Muscle layer of colon (tissue), 2 donors: ENCODE results near the gene LYPD6.
"Not testable (repeated sequence)": the region's sequence is repeated elsewhere in the genome, so short reads cannot be mapped to it uniquely, and the experiment has no call there.

Source experiments
- H3K27ac ChIP-seq: one replicate; pipeline ENCODE4 v1.7.0; 2013; ENCODE audit warnings: low read depth, mild to moderate bottlenecking, low read length, moderate library complexity
- H3K27me3 ChIP-seq, 2 donors: one replicate each; pipeline ENCODE4 v1.7.0; 2013; ENCODE audit warnings: low read length in 2 of 2, mild to moderate bottlenecking in 2 of 2; ENCODE audit not compliant: insufficient read depth in 2 of 2, control insufficient read depth in 1 of 2
- H3K36me3 ChIP-seq: one replicate; pipeline ENCODE4 v1.7.0; 2013; ENCODE audit warnings: mild to moderate bottlenecking, low read length; ENCODE audit not compliant: insufficient read depth
- H3K4me1 ChIP-seq: one replicate; pipeline ENCODE4 v1.7.0; 2013; ENCODE audit warnings: mild to moderate bottlenecking, low read length; ENCODE audit not compliant: insufficient read depth
- H3K4me3 ChIP-seq, 2 donors: one replicate each; pipeline ENCODE4 v1.7.0; 2013; ENCODE audit warnings: low read length in 2 of 2, low read depth in 1 of 2, mild to moderate bottlenecking in 1 of 2, moderate library complexity in 1 of 2
- H3K9ac ChIP-seq: one replicate; pipeline ENCODE4 v1.7.0; 2013; ENCODE audit warnings: low read length
- H3K9me3 ChIP-seq: one replicate; pipeline ENCODE4 v1.7.0; 2013; ENCODE audit warnings: mild to moderate bottlenecking, low read length
- donor health status: abdominal sarcoma.
- donor health status: Adenocarcinoma of cecum.

The LYPD6 gene

GRCh38 chr2:149330127-149331022, at the start of gene LYPD6:
TSS of gene LYPD6 (plus strand) at chr2:149330587. CDS start at chr2:149437709, 107,122 bp downstream.
- peak within 1 kb of the TSS; percentile 47 for H3K27ac ChIP-seq
- H3K9me3 ChIP-seq = no peaks in the 10 kb centered on the region
- H3K27me3 ChIP-seq = peaks cover 10 to 12% of the 10 kb centered on the region in 2 donors
- no peak within 1 kb of the TSS for H3K9ac ChIP-seq
- H3K36me3 ChIP-seq = no peaks in the 10 kb centered on the region
- peak within 1 kb of the TSS; percentile 72 to 91 for H3K4me3 ChIP-seq
- H3K4me1 ChIP-seq = peaks cover 8% of the 10 kb centered on the region

- Histone ChIP-seq H3K36me3 (no peaks in the 10 kb centered on the region), H3K27ac (no peak overlapping the region), H3K9me3 (no peaks in the 10 kb centered on the region), H3K4me1 (no peaks in the 10 kb centered on the region), H3K27me3 (no peaks in the 10 kb centered on the region), H3K9ac (no peak overlapping the region), H3K4me3 (no peak overlapping the region)
Observed at GRCh38 chr2:149281441-149281840, 48.9 kb upstream of the LYPD6 start.

- H3K4me3 ChIP-seq = no peak overlapping the region
- H3K27ac ChIP-seq = no peak overlapping the region
- no peaks in the 10 kb centered on the region for H3K36me3 ChIP-seq
- H3K9me3 ChIP-seq = no peaks in the 10 kb centered on the region
- no peaks in the 10 kb centered on the region for H3K27me3 ChIP-seq
- H3K9ac ChIP-seq = no peak overlapping the region
- H3K4me1 ChIP-seq = no peaks in the 10 kb centered on the region
Observed at GRCh38 chr2:149290662-149291061, 39.7 kb upstream of the LYPD6 start.

GRCh38 chr2:149291881-149292280, 38.5 kb upstream of the LYPD6 start:
- Histone ChIP-seq H3K4me1 (no peaks in the 10 kb centered on the region), H3K27me3 (no peaks in the 10 kb centered on the region), H3K27ac (no peak overlapping the region), H3K9ac (no peak overlapping the region), H3K9me3 (no peaks in the 10 kb centered on the region), H3K36me3 (no peaks in the 10 kb centered on the region), H3K4me3 (no peak overlapping the region)

- no peaks in the 10 kb centered on the region for H3K9me3 ChIP-seq
- H3K4me1 ChIP-seq = no peaks in the 10 kb centered on the region
Observed at GRCh38 chr2:149296031-149296430, 34.4 kb upstream of the LYPD6 start.

GRCh38 chr2:149307014-149307413, 23.4 kb upstream of the LYPD6 start:
- Histone ChIP-seq H3K9me3 (no peaks in the 10 kb centered on the region), H3K9ac (no peak overlapping the region), H3K36me3 (no peaks in the 10 kb centered on the region), H3K4me3 (no peak overlapping the region), H3K27ac (no peak overlapping the region), H3K4me1 (no peaks in the 10 kb centered on the region), H3K27me3 (no peaks in the 10 kb centered on the region)

More at GRCh38 chr2:149296031-149296430, 34.4 kb upstream of the LYPD6 start:
- H3K27me3 ChIP-seq = no peaks in the 10 kb centered on the region
- H3K4me3 ChIP-seq = no peak overlapping the region
- H3K9ac ChIP-seq = no peak overlapping the region
- H3K27ac ChIP-seq = no peak overlapping the region
- no peaks in the 10 kb centered on the region for H3K36me3 ChIP-seq

- H3K9me3 ChIP-seq = no peaks in the 10 kb centered on the region
- H3K27ac ChIP-seq = no peak overlapping the region
- H3K27me3 ChIP-seq = no peaks in the 10 kb centered on the region
- no peak overlapping the region for H3K9ac ChIP-seq
- H3K36me3 ChIP-seq = no peaks in the 10 kb centered on the region
- H3K4me1 ChIP-seq = no peaks in the 10 kb centered on the region
- no peak overlapping the region for H3K4me3 ChIP-seq
Observed at GRCh38 chr2:149310349-149310748, 20.0 kb upstream of the LYPD6 start.

GRCh38 chr2:149312039-149312438, 18.3 kb upstream of the LYPD6 start:
- Histone ChIP-seq H3K27me3 (no peaks in the 10 kb centered on the region), H3K27ac (no peak overlapping the region), H3K4me1 (no peaks in the 10 kb centered on the region), H3K4me3 (no peak overlapping the region), H3K9ac (no peak overlapping the region), H3K36me3 (no peaks in the 10 kb centered on the region), H3K9me3 (no peaks in the 10 kb centered on the region)

GRCh38 chr2:149313512-149313972, 16.8 kb upstream of the LYPD6 start:
- Histone ChIP-seq H3K9me3 (no peaks in the 10 kb centered on the region), H3K36me3 (no peaks in the 10 kb centered on the region), H3K4me1 (no peaks in the 10 kb centered on the region), H3K4me3 (no peak overlapping the region), H3K27me3 (no peaks in the 10 kb centered on the region), H3K27ac (no peak overlapping the region), H3K9ac (no peak overlapping the region)

- Histone ChIP-seq H3K36me3 (no peaks in the 10 kb centered on the region), H3K27me3 (no peaks in the 10 kb centered on the region), H3K27ac (no peak overlapping the region), H3K9ac (no peak overlapping the region), H3K4me1 (no peaks in the 10 kb centered on the region), H3K9me3 (no peaks in the 10 kb centered on the region), H3K4me3 (no peak overlapping the region)
Observed at GRCh38 chr2:149314687-149315086, 15.7 kb upstream of the LYPD6 start.

GRCh38 chr2:149315461-149315860, 14.9 kb upstream of the LYPD6 start:
- no peak overlapping the region for H3K9ac ChIP-seq
- H3K4me1 ChIP-seq = no peaks in the 10 kb centered on the region
- no peaks in the 10 kb centered on the region for H3K36me3 ChIP-seq
- H3K27ac ChIP-seq = no peak overlapping the region
- no peaks in the 10 kb centered on the region for H3K9me3 ChIP-seq
- peaks cover 0 to 3% of the 10 kb centered on the region in 2 donors for H3K27me3 ChIP-seq
- no peak overlapping the region for H3K4me3 ChIP-seq

GRCh38 chr2:149318566-149318965, 11.8 kb upstream of the LYPD6 start:
- not testable (repeated sequence) for H3K4me1 ChIP-seq, H3K9me3 ChIP-seq, H3K36me3 ChIP-seq, H3K27ac ChIP-seq, H3K27me3 ChIP-seq, H3K4me3 ChIP-seq, H3K9ac ChIP-seq
